WTC11 (cell line): ENCODE results near the gene CACNA1C. TPM values are rescaled to one million over a fixed set of nuclear protein-coding genes. Genes with fewer than 3 reads are reported as not detected.

Source experiments
- CREB1 ChIP-seq: sonication (generic); formaldehyde crosslinking; IDR thresholded peaks from 2 replicates; pipeline ENCODE4 v1.8.0; 2023; ENCODE audit warnings: mild to moderate bottlenecking, missing genetic modification reagents
- CREM ChIP-seq: sonication (generic); formaldehyde crosslinking; IDR thresholded peaks from 2 replicates; pipeline ENCODE4 v1.8.1; 2022; ENCODE audit warnings: mild to moderate bottlenecking, missing genetic modification reagents, moderate library complexity
- GTF2I ChIP-seq: fragments of 250-450 bp; sonication (Bioruptor Pico); conservative IDR thresholded peaks from 2 replicates; pipeline ENCODE4 v1.4.0; 2021; ENCODE audit warnings: mild to moderate bottlenecking
- HMGA2 ChIP-seq: fragments of 250-450 bp; sonication (Bioruptor Pico); IDR thresholded peaks from 2 replicates; pipeline ENCODE4 v1.4.0; 2021; ENCODE audit warnings: mild to moderate bottlenecking, moderate library complexity
- KAT7 ChIP-seq: sonication (generic); formaldehyde crosslinking; IDR thresholded peaks from 2 replicates; pipeline ENCODE4 v1.8.1; 2023; ENCODE audit warnings: missing genetic modification reagents, mild to moderate bottlenecking, borderline replicate concordance
- NFATC4 ChIP-seq: fragments of 250-450 bp; sonication (Bioruptor Pico); IDR thresholded peaks from 2 replicates; pipeline ENCODE4 v1.9.0; 2021; ENCODE audit warnings: mild to moderate bottlenecking
- NFYB ChIP-seq: sonication (generic); formaldehyde crosslinking; conservative IDR thresholded peaks from 2 replicates; pipeline ENCODE4 v1.8.0; 2022; ENCODE audit warnings: low read depth, missing genetic modification reagents
- NR3C1 ChIP-seq: sonication (generic); formaldehyde crosslinking; conservative IDR thresholded peaks from 2 replicates; pipeline ENCODE4 v1.8.1; 2023; ENCODE audit warnings: low read depth, mild to moderate bottlenecking, missing genetic modification reagents
- PRRX2 ChIP-seq: fragments of 250-450 bp; sonication (Bioruptor Pico); IDR thresholded peaks from 2 replicates; pipeline ENCODE4 v1.8.0; 2021; ENCODE audit warnings: mild to moderate bottlenecking
- TCF7 ChIP-seq: sonication (generic); formaldehyde crosslinking; IDR thresholded peaks from 2 replicates; pipeline ENCODE4 v1.8.0; 2022; ENCODE audit warnings: mild to moderate bottlenecking, low read depth, missing genetic modification reagents, moderate library complexity
- TEAD4 ChIP-seq: sonication (generic); formaldehyde crosslinking; IDR thresholded peaks from 2 replicates; pipeline ENCODE4 v1.8.0; 2022; ENCODE audit warnings: mild to moderate bottlenecking, missing genetic modification reagents
- TP53 ChIP-seq: sonication (generic); formaldehyde crosslinking; IDR thresholded peaks from 2 replicates; pipeline ENCODE4 v1.8.1; 2023; ENCODE audit warnings: mild to moderate bottlenecking, missing genetic modification reagents
- ZNF423 ChIP-seq: fragments of 250-450 bp; sonication (Bioruptor Pico); IDR thresholded peaks from 2 replicates; pipeline ENCODE4 v2.1.2; 2022; ENCODE audit warnings: mild to moderate bottlenecking, moderate library complexity
- total RNA-seq: library from RNA; stranded (reverse); gene quantifications from 3 replicates; pipeline ENCODE4 v1.2.3, GENCODE V29; 2021
- TF ChIP-seq, protein P1 (sequence below): sonication (generic); formaldehyde crosslinking; IDR thresholded peaks from 2 replicates; pipeline ENCODE4 v1.8.0; 2023; ENCODE audit warnings: missing genetic modification reagents, mild to moderate bottlenecking, borderline replicate concordance
- TF ChIP-seq, protein P2 (sequence below): sonication (generic); formaldehyde crosslinking; conservative IDR thresholded peaks from 2 replicates; pipeline ENCODE4 v1.8.1; 2022; ENCODE audit warnings: mild to moderate bottlenecking, missing genetic modification reagents
- TF ChIP-seq, protein P3 (sequence below): fragments of 250-450 bp; sonication (Bioruptor Pico); conservative IDR thresholded peaks from 2 replicates; pipeline ENCODE4 v1.9.0; 2021; ENCODE audit warnings: mild to moderate bottlenecking
- TF ChIP-seq, protein P4 (sequence below): sonication (generic); formaldehyde crosslinking; IDR thresholded peaks from 2 replicates; pipeline ENCODE4 v1.8.1; 2022; ENCODE audit warnings: low read depth, mild to moderate bottlenecking, moderate library complexity, missing genetic modification reagents, borderline replicate concordance
- TF ChIP-seq, protein P5 (sequence below): fragments of 200-600 bp; IDR thresholded peaks from 2 replicates; pipeline ENCODE4 v1.8.0; 2022; ENCODE audit warnings: antibody characterized with exemption
- TF ChIP-seq, protein P6 (sequence below): sonication (generic); formaldehyde crosslinking; IDR thresholded peaks from 2 replicates; pipeline ENCODE4 v1.8.1; 2022; ENCODE audit warnings: low read depth, missing genetic modification reagents, borderline replicate concordance
- TF ChIP-seq, protein P7 (sequence below): sonication (generic); formaldehyde crosslinking; conservative IDR thresholded peaks from 2 replicates; pipeline ENCODE4 v1.8.1; 2023; ENCODE audit warnings: mild to moderate bottlenecking, low read depth, missing genetic modification reagents, moderate library complexity
- TF ChIP-seq, protein P8 (sequence below): sonication (generic); formaldehyde crosslinking; IDR thresholded peaks from 2 replicates; pipeline ENCODE4 v1.8.0; 2023; ENCODE audit warnings: mild to moderate bottlenecking, missing genetic modification reagents

The CACNA1C gene
- total RNA-seq, 1 experiment from 2014 or later, result 1.7 TPM

DNA sequence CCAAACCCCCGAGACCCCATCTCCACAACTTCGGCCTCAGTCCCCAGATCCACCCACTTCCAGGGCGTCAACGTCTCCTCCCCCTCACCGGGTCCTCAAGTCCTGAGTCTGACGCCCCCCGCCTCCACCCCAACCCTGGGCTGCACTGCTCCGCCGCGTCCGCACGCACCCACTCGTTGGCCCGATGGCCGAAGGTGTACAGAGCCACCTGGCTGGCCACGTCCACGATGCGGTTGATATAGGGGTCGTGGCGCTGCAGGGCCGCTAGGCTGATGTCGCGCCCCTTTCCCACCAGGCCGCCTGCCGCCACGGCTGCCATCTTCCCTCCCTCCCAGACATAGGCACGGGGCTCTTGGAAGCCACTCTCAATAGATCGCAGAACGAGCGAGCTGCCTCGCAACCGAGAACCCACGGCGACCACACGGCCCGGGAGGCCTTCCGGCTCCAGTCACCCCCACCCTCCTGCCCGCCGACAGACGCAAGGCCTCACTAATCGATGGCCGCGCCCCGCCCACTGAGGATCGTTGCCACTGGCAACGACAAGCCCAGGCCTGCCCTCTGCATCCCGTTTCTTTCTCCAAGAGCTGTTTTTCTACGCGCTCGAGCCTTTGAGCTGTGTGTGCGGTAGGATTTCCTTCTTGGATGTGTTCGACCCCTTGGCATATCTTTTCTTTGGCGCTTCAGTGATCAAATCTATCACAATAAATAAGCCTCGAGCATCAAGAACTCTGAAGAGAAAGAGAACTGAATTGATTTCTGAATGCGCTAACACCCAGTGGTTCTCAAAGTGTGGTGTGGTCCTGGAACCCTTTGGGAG lies 48.5 kb upstream of the CACNA1C start, which contains the start of gene DCP1B (continued):
- TF ChIP-seq, protein P1, sequence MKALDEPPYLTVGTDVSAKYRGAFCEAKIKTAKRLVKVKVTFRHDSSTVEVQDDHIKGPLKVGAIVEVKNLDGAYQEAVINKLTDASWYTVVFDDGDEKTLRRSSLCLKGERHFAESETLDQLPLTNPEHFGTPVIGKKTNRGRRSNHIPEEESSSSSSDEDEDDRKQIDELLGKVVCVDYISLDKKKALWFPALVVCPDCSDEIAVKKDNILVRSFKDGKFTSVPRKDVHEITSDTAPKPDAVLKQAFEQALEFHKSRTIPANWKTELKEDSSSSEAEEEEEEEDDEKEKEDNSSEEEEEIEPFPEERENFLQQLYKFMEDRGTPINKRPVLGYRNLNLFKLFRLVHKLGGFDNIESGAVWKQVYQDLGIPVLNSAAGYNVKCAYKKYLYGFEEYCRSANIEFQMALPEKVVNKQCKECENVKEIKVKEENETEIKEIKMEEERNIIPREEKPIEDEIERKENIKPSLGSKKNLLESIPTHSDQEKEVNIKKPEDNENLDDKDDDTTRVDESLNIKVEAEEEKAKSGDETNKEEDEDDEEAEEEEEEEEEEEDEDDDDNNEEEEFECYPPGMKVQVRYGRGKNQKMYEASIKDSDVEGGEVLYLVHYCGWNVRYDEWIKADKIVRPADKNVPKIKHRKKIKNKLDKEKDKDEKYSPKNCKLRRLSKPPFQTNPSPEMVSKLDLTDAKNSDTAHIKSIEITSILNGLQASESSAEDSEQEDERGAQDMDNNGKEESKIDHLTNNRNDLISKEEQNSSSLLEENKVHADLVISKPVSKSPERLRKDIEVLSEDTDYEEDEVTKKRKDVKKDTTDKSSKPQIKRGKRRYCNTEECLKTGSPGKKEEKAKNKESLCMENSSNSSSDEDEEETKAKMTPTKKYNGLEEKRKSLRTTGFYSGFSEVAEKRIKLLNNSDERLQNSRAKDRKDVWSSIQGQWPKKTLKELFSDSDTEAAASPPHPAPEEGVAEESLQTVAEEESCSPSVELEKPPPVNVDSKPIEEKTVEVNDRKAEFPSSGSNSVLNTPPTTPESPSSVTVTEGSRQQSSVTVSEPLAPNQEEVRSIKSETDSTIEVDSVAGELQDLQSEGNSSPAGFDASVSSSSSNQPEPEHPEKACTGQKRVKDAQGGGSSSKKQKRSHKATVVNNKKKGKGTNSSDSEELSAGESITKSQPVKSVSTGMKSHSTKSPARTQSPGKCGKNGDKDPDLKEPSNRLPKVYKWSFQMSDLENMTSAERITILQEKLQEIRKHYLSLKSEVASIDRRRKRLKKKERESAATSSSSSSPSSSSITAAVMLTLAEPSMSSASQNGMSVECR (CRISPR knock-in tag), result peak; percentile 95; the same call in 1 of the 2 replicates
- TF ChIP-seq ZNF423 (CRISPR knock-in tag), result no peak
- no peak for TF ChIP-seq NR3C1 (CRISPR knock-in tag)
- TF ChIP-seq HMGA2 (CRISPR knock-in tag), result 0 out of 2 replicates have a peak, but pooled peaks have one; percentile 36
- TF ChIP-seq KAT7 (CRISPR knock-in tag), result peak; percentile 91; the same call in 1 of the 2 replicates
- no peak for TF ChIP-seq NFATC4 (CRISPR knock-in tag)
- TF ChIP-seq, protein P2, sequence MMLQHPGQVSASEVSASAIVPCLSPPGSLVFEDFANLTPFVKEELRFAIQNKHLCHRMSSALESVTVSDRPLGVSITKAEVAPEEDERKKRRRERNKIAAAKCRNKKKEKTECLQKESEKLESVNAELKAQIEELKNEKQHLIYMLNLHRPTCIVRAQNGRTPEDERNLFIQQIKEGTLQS, result no peak
- peak; percentile 99; the same call in 1 of the 2 replicates for TF ChIP-seq TP53 (CRISPR knock-in tag)
- TF ChIP-seq TEAD4 (CRISPR knock-in tag), result no peak
- TF ChIP-seq, protein P3, sequence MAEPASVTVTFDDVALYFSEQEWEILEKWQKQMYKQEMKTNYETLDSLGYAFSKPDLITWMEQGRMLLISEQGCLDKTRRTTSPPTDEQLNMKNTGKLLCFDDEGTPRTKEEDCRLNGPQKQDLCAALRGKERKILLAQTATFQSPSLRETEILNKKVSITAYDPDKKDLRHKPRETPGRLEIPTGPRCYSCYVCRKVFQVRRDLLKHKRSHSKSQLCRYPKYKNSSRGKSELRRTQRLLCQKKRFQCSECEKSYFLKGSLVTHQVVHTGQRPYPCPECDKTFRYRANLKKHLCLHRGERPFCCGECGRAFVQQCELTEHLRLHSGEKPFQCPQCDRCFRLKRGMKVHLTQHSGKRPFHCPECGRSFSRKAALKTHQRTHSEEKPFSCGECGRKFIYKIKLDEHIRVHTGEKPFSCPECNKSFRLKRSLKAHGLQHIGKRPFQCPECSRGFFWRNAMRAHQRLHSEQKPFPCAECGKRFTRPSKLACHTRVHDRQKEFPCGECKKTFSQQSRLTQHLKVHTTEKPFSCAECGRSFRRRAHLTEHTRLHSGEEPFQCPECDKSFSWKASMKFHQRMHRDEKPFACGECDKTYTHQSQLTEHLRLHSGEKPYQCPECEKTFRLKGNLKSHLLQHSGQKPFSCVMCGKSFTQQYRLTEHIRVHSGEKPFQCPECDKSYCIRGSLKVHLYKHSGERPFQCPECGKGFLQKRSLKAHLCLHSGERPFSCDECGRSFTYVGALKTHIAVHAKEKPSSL (CRISPR knock-in tag), result no peak
- TF ChIP-seq CREB1 (CRISPR knock-in tag), result no peak
- TF ChIP-seq, protein P4, sequence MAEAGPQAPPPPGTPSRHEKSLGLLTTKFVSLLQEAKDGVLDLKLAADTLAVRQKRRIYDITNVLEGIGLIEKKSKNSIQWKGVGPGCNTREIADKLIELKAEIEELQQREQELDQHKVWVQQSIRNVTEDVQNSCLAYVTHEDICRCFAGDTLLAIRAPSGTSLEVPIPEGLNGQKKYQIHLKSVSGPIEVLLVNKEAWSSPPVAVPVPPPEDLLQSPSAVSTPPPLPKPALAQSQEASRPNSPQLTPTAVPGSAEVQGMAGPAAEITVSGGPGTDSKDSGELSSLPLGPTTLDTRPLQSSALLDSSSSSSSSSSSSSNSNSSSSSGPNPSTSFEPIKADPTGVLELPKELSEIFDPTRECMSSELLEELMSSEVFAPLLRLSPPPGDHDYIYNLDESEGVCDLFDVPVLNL (CRISPR knock-in tag), result no peak; the same call in 1 of the 2 replicates
- TF ChIP-seq TCF7, result no peak
- no peak for TF ChIP-seq GTF2I (CRISPR knock-in tag)
- TF ChIP-seq CREM (CRISPR knock-in tag), result no peak; the same call in 1 of the 2 replicates
- no peak for TF ChIP-seq NFYB
- no peak for TF ChIP-seq PRRX2 (CRISPR knock-in tag)
- TF ChIP-seq, protein P5, sequence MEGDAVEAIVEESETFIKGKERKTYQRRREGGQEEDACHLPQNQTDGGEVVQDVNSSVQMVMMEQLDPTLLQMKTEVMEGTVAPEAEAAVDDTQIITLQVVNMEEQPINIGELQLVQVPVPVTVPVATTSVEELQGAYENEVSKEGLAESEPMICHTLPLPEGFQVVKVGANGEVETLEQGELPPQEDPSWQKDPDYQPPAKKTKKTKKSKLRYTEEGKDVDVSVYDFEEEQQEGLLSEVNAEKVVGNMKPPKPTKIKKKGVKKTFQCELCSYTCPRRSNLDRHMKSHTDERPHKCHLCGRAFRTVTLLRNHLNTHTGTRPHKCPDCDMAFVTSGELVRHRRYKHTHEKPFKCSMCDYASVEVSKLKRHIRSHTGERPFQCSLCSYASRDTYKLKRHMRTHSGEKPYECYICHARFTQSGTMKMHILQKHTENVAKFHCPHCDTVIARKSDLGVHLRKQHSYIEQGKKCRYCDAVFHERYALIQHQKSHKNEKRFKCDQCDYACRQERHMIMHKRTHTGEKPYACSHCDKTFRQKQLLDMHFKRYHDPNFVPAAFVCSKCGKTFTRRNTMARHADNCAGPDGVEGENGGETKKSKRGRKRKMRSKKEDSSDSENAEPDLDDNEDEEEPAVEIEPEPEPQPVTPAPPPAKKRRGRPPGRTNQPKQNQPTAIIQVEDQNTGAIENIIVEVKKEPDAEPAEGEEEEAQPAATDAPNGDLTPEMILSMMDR, result no peak
- TF ChIP-seq, protein P6, sequence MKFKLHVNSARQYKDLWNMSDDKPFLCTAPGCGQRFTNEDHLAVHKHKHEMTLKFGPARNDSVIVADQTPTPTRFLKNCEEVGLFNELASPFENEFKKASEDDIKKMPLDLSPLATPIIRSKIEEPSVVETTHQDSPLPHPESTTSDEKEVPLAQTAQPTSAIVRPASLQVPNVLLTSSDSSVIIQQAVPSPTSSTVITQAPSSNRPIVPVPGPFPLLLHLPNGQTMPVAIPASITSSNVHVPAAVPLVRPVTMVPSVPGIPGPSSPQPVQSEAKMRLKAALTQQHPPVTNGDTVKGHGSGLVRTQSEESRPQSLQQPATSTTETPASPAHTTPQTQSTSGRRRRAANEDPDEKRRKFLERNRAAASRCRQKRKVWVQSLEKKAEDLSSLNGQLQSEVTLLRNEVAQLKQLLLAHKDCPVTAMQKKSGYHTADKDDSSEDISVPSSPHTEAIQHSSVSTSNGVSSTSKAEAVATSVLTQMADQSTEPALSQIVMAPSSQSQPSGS (CRISPR knock-in tag), result no peak
- TF ChIP-seq, protein P7, sequence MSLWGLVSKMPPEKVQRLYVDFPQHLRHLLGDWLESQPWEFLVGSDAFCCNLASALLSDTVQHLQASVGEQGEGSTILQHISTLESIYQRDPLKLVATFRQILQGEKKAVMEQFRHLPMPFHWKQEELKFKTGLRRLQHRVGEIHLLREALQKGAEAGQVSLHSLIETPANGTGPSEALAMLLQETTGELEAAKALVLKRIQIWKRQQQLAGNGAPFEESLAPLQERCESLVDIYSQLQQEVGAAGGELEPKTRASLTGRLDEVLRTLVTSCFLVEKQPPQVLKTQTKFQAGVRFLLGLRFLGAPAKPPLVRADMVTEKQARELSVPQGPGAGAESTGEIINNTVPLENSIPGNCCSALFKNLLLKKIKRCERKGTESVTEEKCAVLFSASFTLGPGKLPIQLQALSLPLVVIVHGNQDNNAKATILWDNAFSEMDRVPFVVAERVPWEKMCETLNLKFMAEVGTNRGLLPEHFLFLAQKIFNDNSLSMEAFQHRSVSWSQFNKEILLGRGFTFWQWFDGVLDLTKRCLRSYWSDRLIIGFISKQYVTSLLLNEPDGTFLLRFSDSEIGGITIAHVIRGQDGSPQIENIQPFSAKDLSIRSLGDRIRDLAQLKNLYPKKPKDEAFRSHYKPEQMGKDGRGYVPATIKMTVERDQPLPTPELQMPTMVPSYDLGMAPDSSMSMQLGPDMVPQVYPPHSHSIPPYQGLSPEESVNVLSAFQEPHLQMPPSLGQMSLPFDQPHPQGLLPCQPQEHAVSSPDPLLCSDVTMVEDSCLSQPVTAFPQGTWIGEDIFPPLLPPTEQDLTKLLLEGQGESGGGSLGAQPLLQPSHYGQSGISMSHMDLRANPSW (CRISPR knock-in tag), result no peak; the same call in 1 of the 2 replicates
- TF ChIP-seq, protein P8, sequence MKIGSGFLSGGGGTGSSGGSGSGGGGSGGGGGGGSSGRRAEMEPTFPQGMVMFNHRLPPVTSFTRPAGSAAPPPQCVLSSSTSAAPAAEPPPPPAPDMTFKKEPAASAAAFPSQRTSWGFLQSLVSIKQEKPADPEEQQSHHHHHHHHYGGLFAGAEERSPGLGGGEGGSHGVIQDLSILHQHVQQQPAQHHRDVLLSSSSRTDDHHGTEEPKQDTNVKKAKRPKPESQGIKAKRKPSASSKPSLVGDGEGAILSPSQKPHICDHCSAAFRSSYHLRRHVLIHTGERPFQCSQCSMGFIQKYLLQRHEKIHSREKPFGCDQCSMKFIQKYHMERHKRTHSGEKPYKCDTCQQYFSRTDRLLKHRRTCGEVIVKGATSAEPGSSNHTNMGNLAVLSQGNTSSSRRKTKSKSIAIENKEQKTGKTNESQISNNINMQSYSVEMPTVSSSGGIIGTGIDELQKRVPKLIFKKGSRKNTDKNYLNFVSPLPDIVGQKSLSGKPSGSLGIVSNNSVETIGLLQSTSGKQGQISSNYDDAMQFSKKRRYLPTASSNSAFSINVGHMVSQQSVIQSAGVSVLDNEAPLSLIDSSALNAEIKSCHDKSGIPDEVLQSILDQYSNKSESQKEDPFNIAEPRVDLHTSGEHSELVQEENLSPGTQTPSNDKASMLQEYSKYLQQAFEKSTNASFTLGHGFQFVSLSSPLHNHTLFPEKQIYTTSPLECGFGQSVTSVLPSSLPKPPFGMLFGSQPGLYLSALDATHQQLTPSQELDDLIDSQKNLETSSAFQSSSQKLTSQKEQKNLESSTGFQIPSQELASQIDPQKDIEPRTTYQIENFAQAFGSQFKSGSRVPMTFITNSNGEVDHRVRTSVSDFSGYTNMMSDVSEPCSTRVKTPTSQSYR (CRISPR knock-in tag), result peak; percentile 91; the same call in 1 of the 2 replicates
